PC-9 (cell line): ENCODE results near the gene OR6C1. TPM values are rescaled to one million over a fixed set of nuclear protein-coding genes. Genes with fewer than 3 reads are reported as not detected.
"Not testable (repeated sequence)": the region's sequence is repeated elsewhere in the genome, so short reads cannot be mapped to it uniquely, and the experiment has no call there.

Experiments
- BruUV-seq: library from RNA; stranded (reverse); fragments of 400-500 nt; replicated peaks from 2 replicates; lab custom pipeline; 2021; lab: Mats Ljungman, UMichigan
- CTCF ChIA-PET: fragments of 300-600 bp; sonication (Branson Sonifier 250); formaldehyde crosslinking; loops from one replicate; lab custom pipeline; 2022; ENCODE audit warnings: antibody characterized with exemption; lab: Charles Lee
- POLR2A ChIA-PET: fragments of 300-600 bp; sonication (Branson Sonifier 250); formaldehyde crosslinking; loops from one replicate; lab custom pipeline; 2022; ENCODE audit warnings: antibody characterized with exemption; ENCODE audit not compliant: unreplicated experiment; lab: Charles Lee
- DNase-seq, 2 experiments: peaks; one replicate each; pipeline versions ENCODE4 v3.0.0 to v3.0.0-alpha.2; 2015 to 2022; ENCODE audit warnings: mixed read lengths in 1 of 2
- H2AFZ ChIP-seq: fragments of 200-600 bp; sonication (generic); 2 replicates; pipeline ENCODE4 v1.8.1; 2017; ENCODE audit warnings: antibody characterized with exemption
- H3F3A ChIP-seq: fragments of 200-600 bp; sonication (generic); 2 replicates; pipeline ENCODE4 v1.8.1; 2017; ENCODE audit warnings: antibody characterized with exemption, mild to moderate bottlenecking, low read depth; ENCODE audit not compliant: insufficient read depth
- H3K27ac ChIP-seq: fragments of 200-600 bp; sonication (generic); 2 replicates; pipeline ENCODE4 v1.6.1; 2016; ENCODE audit warnings: mixed run types
- H3K27me3 ChIP-seq: fragments of 200-600 bp; sonication (generic); 2 replicates; pipeline ENCODE4 v1.6.1; 2016; ENCODE audit warnings: low read depth, mixed run types; ENCODE audit not compliant: insufficient read depth
- H3K36me3 ChIP-seq: fragments of 200-600 bp; sonication (generic); 2 replicates; pipeline ENCODE4 v1.6.1; 2016; ENCODE audit warnings: low read depth, mixed run types
- H3K4me1 ChIP-seq: fragments of 200-600 bp; sonication (generic); replicated peaks from 2 replicates; pipeline ENCODE4 v1.6.1; 2016; ENCODE audit warnings: mixed run types; ENCODE audit not compliant: insufficient read depth
- H3K4me2 ChIP-seq: fragments of 200-600 bp; sonication (generic); 2 replicates; pipeline ENCODE4 v1.6.1; 2017; ENCODE audit warnings: mixed run types
- H3K4me3 ChIP-seq: fragments of 200-600 bp; sonication (generic); 2 replicates; pipeline ENCODE4 v1.6.1; 2016; ENCODE audit warnings: mixed run types
- H3K79me2 ChIP-seq: fragments of 200-600 bp; sonication (generic); 2 replicates; pipeline ENCODE4 v1.6.1; 2017; ENCODE audit warnings: low read depth, mixed run types
- H3K9me2 ChIP-seq: fragments of 200-600 bp; sonication (generic); 2 replicates; pipeline ENCODE4 v1.8.1; 2017; ENCODE audit warnings: mild to moderate bottlenecking; ENCODE audit not compliant: insufficient read depth
- H3K9me3 ChIP-seq: fragments of 200-600 bp; sonication (generic); 2 replicates; pipeline ENCODE4 v1.8.1; 2016; ENCODE audit warnings: low read depth; ENCODE audit not compliant: insufficient read depth
- H4K20me1 ChIP-seq: fragments of 200-600 bp; sonication (generic); 2 replicates; pipeline ENCODE4 v1.8.1; 2017; ENCODE audit not compliant: insufficient read depth
- EZH2 ChIP-seq: fragments of 200-600 bp; sonication (generic); IDR thresholded peaks from 2 replicates; pipeline ENCODE4 v1.8.0; 2017; ENCODE audit warnings: antibody characterized with exemption, low read depth
- intact Hi-C: fragments of 100-400 bp; cut with micrococcal nuclease; formaldehyde crosslinking; loops from one replicate; pipeline ENCODE4 v1.10.0; 2022; ENCODE audit not compliant: unreplicated experiment
- total RNA-seq: library from RNA; stranded (reverse); gene quantifications from 2 replicates; pipeline ENCODE4 v1.2.3, GENCODE V29; 2021
- TF ChIP-seq, protein P1 (sequence below): fragments of 200-600 bp; sonication (generic); conservative IDR thresholded peaks from 2 replicates; pipeline ENCODE4 v1.6.1; 2017; ENCODE audit warnings: mixed run types, antibody characterized with exemption, mild to moderate bottlenecking, moderate library complexity

Gene OR6C1
- total RNA-seq, 1 experiment from 2014 or later: not detected

DNA sequence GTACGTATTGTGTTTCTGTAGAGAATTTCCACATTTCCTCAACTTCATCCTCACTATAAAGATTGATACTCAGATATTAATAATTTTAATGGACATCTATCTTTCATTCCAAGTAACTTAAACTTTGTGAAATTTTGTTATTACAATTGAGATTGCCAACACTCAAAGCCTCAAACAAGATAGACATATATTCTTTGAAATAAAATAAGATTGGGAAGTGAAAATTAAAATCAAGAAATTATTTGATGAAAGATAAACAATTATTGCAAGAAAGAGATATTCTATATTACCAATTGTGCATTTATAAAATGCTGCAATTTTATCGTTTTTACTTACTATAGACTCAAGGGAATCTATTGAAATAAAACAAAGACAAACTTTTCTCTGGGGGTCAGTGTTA lies 17.7 kb upstream of the OR6C1 start, which contains the start of gene OR6C6:
Gene OR6C6 (minus strand): TSS at position 101 of the 400 bp plus-strand sequence. CDS start 1,337 bp downstream, outside the sequence.
- H3K4me1 ChIP-seq: no peaks in the 10 kb centered on the region
- no peaks in the 10 kb centered on the region for H3K9me3 ChIP-seq
- CTCF ChIA-PET: no interaction called here
- peaks cover 8% of the 10 kb centered on the region; the same call in 1 of the 2 replicates for H3K27me3 ChIP-seq
- intact Hi-C loops: no loop called here
- H3K79me2 ChIP-seq: no peaks in the 10 kb centered on the region
- DNase-seq: no peak
- H2AFZ ChIP-seq: no peak within 1 kb of the TSS
- H4K20me1 ChIP-seq: no peaks in the 10 kb centered on the region
- no peaks in the 10 kb centered on the region for H3F3A ChIP-seq
- H3K4me2 ChIP-seq: no peak within 1 kb of the TSS
- H3K36me3 ChIP-seq: no peaks in the 10 kb centered on the region
- BruUV-seq: no TSS peak
- no peaks in the 10 kb centered on the region for H3K9me2 ChIP-seq
- no peak within 1 kb of the TSS for H3K27ac ChIP-seq
- POLR2A ChIA-PET: no interaction called here
- TF ChIP-seq EZH2: no peak
- TF ChIP-seq, protein P1, sequence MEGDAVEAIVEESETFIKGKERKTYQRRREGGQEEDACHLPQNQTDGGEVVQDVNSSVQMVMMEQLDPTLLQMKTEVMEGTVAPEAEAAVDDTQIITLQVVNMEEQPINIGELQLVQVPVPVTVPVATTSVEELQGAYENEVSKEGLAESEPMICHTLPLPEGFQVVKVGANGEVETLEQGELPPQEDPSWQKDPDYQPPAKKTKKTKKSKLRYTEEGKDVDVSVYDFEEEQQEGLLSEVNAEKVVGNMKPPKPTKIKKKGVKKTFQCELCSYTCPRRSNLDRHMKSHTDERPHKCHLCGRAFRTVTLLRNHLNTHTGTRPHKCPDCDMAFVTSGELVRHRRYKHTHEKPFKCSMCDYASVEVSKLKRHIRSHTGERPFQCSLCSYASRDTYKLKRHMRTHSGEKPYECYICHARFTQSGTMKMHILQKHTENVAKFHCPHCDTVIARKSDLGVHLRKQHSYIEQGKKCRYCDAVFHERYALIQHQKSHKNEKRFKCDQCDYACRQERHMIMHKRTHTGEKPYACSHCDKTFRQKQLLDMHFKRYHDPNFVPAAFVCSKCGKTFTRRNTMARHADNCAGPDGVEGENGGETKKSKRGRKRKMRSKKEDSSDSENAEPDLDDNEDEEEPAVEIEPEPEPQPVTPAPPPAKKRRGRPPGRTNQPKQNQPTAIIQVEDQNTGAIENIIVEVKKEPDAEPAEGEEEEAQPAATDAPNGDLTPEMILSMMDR: no peak
- H3K4me3 ChIP-seq: no peak within 1 kb of the TSS

DNA sequence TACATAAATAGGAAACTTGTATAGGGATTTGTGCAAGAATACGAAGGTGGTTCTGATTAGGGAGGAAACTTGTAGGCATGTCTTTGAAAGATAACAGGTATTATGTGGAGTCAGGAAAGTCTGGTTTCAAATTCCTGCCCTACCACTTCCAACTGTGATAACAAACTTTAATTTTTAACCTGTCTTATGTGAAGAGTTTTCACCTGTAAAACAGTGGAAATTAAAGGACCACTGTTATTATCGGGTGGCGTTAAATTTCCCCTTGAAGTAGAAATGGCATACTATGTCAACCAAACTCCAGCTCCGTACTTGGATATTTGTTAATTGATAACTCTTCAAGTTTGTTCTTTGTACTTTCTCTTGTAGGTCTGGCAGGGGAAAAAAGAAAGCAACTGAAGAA lies 6.1 kb downstream of the OR6C1 start:
- CTCF ChIA-PET: no interaction called here
- no peak for DNase-seq
- Histone ChIP-seq H3K36me3 (no peaks in the 10 kb centered on the region), H3K4me2 (no peak overlapping the region), H4K20me1 (no peaks in the 10 kb centered on the region), H3K4me3 (no peak overlapping the region), H3K9me3 (no peaks in the 10 kb centered on the region), H3K9me2 (no peaks in the 10 kb centered on the region), H3K27ac (no peak overlapping the region), H3K4me1 (no peaks in the 10 kb centered on the region), H3F3A (no peaks in the 10 kb centered on the region), H2AFZ (no peak overlapping the region), H3K27me3 (no peaks in the 10 kb centered on the region), H3K79me2 (no peaks in the 10 kb centered on the region)
- POLR2A ChIA-PET: no interaction called here
- no TSS peak for BruUV-seq
- intact Hi-C loops: no loop called here
- no peak for TF ChIP-seq EZH2
- TF ChIP-seq, protein P1: no peak

DNA sequence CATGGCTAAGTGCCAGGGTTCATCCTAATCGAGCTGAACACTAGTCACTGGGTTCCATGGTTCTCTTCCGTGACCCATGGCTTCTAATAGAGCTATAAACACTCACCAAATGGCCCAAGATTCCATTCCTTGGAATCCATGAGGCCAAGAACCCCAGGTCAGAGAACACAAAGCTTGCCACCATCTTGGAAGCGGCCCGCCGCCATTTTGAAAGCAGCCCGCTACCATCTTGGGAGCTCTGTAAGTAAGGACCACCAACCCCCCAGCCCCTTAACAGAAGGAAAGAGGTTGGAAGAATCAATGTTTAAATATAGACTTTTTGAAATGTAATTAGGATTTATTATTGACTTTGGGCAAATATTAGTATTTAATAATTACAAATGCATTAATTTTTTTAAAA lies 11.7 kb downstream of the OR6C1 start:
- H3K27ac ChIP-seq, H2AFZ ChIP-seq, H3K4me1 ChIP-seq, intact Hi-C loops, CTCF ChIA-PET, H4K20me1 ChIP-seq, POLR2A ChIA-PET, H3K36me3 ChIP-seq, H3K79me2 ChIP-seq, H3F3A ChIP-seq, H3K27me3 ChIP-seq, H3K9me3 ChIP-seq, DNase-seq, H3K9me2 ChIP-seq, H3K4me3 ChIP-seq, BruUV-seq: not testable (repeated sequence)
- H3K4me2 ChIP-seq: 0 out of 2 replicates have a peak overlapping the region, but pooled peaks have one; percentile 6

DNA sequence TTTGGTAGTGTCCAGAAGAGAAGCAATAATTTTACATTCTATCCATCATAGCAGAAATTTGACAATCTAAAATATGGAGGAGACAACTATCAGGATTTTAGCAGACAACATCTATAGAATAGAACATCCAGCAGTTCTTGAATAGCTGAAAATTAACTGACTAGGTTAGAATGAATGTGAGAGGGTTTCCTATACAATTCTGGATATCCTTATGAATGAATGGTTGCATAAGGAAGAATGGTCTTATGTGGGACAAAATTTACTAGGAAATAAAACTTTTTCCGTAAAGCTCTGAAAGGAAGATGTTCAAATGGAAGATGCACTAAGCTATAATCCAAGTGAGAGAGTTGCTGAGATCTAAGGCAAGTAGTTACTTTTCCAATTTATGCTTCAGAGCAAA lies 16.3 kb downstream of the OR6C1 start, which contains the start of gene OR6C3:
Gene OR6C3 (plus strand): TSS at position 301 of the 400 bp plus-strand sequence. CDS start 955 bp downstream, outside the sequence.
- Histone ChIP-seq H3K4me2 (no peak within 1 kb of the TSS), H3K4me3 (no peak within 1 kb of the TSS), H3K79me2 (no peaks in the 10 kb centered on the region), H2AFZ (no peak within 1 kb of the TSS), H3K27me3 (0 out of 2 replicates have a peak, but pooled peaks cover 4% of the 10 kb centered on the region), H3F3A (no peaks in the 10 kb centered on the region), H3K9me3 (no peaks in the 10 kb centered on the region), H3K9me2 (no peaks in the 10 kb centered on the region), H3K27ac (no peak within 1 kb of the TSS), H3K36me3 (no peaks in the 10 kb centered on the region), H4K20me1 (no peaks in the 10 kb centered on the region), H3K4me1 (no peaks in the 10 kb centered on the region)
- ChIA-PET CTCF (no interaction called here), POLR2A (no interaction called here)
- no peak for DNase-seq
- BruUV-seq: no TSS peak
- intact Hi-C loops: no loop called here
- TF ChIP-seq, protein P1: no peak
- no peak for TF ChIP-seq EZH2
